HepG2 (cell line): ENCODE measurements around the gene EMP2.
A peak's percentile ranks its signal among the peaks of the same experiment; 100 is the strongest.

ENCODE experiments used
- ATF2 ChIP-seq: sonication (generic); formaldehyde crosslinking; IDR thresholded peaks from 2 replicates; pipeline ENCODE4 v1.4.0; 2020; ENCODE audit warnings: missing genetic modification reagents
- CTCF ChIP-seq: sonication (generic); formaldehyde crosslinking; IDR thresholded peaks from 2 replicates; pipeline ENCODE4 v1.5.0; 2020; ENCODE audit warnings: mild to moderate bottlenecking, missing genetic modification reagents, moderate library complexity
- SETDB1 ChIP-seq: sonication (generic); formaldehyde crosslinking; IDR thresholded peaks from 2 replicates; pipeline ENCODE4 v1.5.1; 2020; ENCODE audit warnings: missing genetic modification reagents, mild to moderate bottlenecking, borderline replicate concordance
- SIN3B ChIP-seq: fragments of 150-350 bp; IDR thresholded peaks from 2 replicates; pipeline ENCODE4 v1.6.1; 2014; ENCODE audit warnings: low read length
- ZBTB10 ChIP-seq: sonication (generic); formaldehyde crosslinking; IDR thresholded peaks from 2 replicates; pipeline ENCODE4 v1.4.0; 2020; ENCODE audit warnings: missing genetic modification reagents, borderline replicate concordance
- TF ChIP-seq, protein P1 (sequence below): sonication (generic); formaldehyde crosslinking; IDR thresholded peaks from 2 replicates; pipeline ENCODE4 v1.8.1; 2023; ENCODE audit warnings: mild to moderate bottlenecking, inconsistent platforms, moderate library complexity, missing genetic modification reagents, borderline replicate concordance

DNA sequence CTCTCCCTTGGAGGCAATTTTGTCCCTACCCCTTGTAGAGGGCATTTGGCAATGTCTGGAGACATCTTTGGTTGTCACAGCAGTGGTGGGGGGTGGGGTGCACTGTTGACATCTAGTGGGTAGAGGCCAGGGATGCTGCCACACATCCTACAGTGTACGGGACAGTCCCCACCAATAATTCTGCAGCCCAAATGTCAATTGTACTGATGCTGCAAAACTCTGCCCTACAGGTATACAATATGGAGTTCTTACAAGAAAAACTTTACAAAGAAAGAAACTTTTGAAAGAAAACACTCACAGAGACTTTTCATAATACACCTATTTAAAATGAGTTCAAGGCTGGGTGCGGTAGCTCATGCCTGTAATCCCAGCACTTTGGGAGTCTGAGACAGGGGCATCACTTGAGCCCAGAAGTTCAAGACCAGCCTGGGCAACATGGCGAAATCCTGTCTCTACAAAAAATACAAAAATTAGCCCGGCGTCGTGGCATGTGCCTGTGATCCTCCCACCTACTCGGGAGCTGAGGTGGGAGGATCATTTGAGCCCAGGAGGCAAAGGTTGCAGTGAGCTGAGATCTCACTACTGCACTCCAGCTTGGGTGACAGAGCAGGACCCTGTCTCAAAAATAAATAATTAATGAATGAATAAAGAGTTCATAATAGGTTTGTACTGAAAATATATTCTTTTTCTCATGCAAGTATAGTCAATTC lies 59.4 kb downstream of the EMP2 start:
- no peak for TF ChIP-seq CTCF (CRISPR knock-in tag)
- no peak for TF ChIP-seq ZBTB10 (CRISPR knock-in tag)
- TF ChIP-seq, protein P1, sequence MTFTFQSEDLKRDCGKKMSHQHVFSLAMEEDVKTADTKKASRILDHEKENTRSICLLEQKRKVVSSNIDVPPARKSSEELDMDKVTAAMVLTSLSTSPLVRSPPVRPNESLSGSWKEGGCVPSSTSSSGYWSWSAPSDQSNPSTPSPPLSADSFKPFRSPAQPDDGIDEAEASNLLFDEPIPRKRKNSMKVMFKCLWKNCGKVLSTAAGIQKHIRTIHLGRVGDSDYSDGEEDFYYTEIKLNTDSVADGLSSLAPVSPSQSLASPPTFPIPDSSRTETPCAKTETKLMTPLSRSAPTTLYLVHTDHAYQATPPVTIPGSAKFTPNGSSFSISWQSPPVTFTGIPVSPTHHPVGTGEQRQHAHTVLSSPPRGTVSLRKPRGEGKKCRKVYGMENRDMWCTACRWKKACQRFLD (CRISPR knock-in tag), result 0 out of 2 replicates have a peak, but pooled peaks have one; percentile 9
- no peak for TF ChIP-seq SETDB1
- TF ChIP-seq ATF2 (CRISPR knock-in tag), result 0 out of 2 replicates have a peak, but pooled peaks have one; percentile 7
- no peak for TF ChIP-seq SIN3B
